Adrenal gland (tissue), 12 donors: Measurements from ENCODE around the gene PPM1D. TPM values are rescaled to one million over a fixed set of nuclear protein-coding genes. Genes with fewer than 3 reads are reported as not detected.

ENCODE experiments used
- DNase-seq, 7 donors: peaks; one replicate each; pipeline ENCODE4 v3.0.0-alpha.2; 2019 to 2020
- H3K27ac ChIP-seq, 5 donors: fragments of 200-600 bp; sonication (generic) in 4 of 5; 1 replicate in 3 of 5; 2 replicates in 2 of 5; pipeline versions ENCODE4 v1.5.1 to v1.8.0; 2016 to 2020; ENCODE audit warnings: mild to moderate bottlenecking in 1 of 5
- H3K27me3 ChIP-seq: fragments of 200-600 bp; 2 replicates; pipeline ENCODE4 v1.8.0; 2021
- H3K36me3 ChIP-seq, 2 donors: fragments of 200-600 bp; replicated peaks in 1 of 2; 1 replicate in 1 of 2; 2 replicates in 1 of 2; pipeline versions ENCODE4 v1.5.1 to v1.8.0; 2018 to 2022
- H3K4me1 ChIP-seq, 2 donors: fragments of 200-600 bp; replicated peaks in 1 of 2; 1 replicate in 1 of 2; 2 replicates in 1 of 2; pipeline versions ENCODE4 v1.5.1 to v1.8.0; 2018 to 2021
- H3K4me3 ChIP-seq, 4 donors: fragments of 200-600 bp; sonication (generic) in 3 of 4; one replicate each; pipeline ENCODE4 v1.5.1; 2016 to 2018
- H3K9me3 ChIP-seq, 3 donors: fragments of 200-600 bp; sonication (generic) in 1 of 3; replicated peaks in 1 of 3; 1 replicate in 2 of 3; 2 replicates in 1 of 3; pipeline versions ENCODE4 v1.5.1 to v1.8.0; 2016 to 2021
- POLR2A ChIP-seq, 2 donors: fragments of 450-650 bp; IDR thresholded peaks; one replicate each; pipeline ENCODE4 v1.6.1; 2017; ENCODE audit warnings: antibody characterized with exemption in 2 of 2, mild to moderate bottlenecking in 2 of 2, moderate library complexity in 1 of 2
- whole genome bisulfite sequencing, 4 donors: extraction: QIAGEN DNeasy Blood & Tissue Kit in 2 of 4; methylation state at CpG; one replicate each; pipeline versions ENCODE4 v1.1.5 to v1.1.7; 2013 to 2017; 5-methylcytosine and 5-hydroxymethylcytosine counted together
- intact Hi-C, 2 donors: fragments of 100-400 bp; cut with DNase I; formaldehyde crosslinking; loops; one replicate each; pipeline versions ENCODE4 v1.14.1 to v1.15.0; 2022 to 2023
- polyA plus RNA-seq, 3 donors: library from polyadenylated mRNA; stranded (reverse); fragments of 200-250 nt in 2 of 3; fragments of 350-450 nt in 1 of 3; fragmentation: Illumina TruSeq in 1 of 3; extraction: RNeasy Lipid Tissue Mini Kit (QIAGEN cat#74804) in 1 of 3; gene quantifications; one replicate each; pipeline ENCODE4 v1.2.3, GENCODE V29; 2013 to 2014
- total RNA-seq, 9 donors: library from RNA; depleted of rRNA in 4 of 9; stranded (reverse); fragments of >200 nt in 4 of 9; fragments of 120-200 nt in 1 of 9; fragmentation: NEBNext Ultra II Directional in 1 of 9; extraction: Animal tissue kit (Norgen Biotek cat#: 25700) in 1 of 9; gene quantifications; one replicate each; pipeline versions ENCODE4 v1.1.0 to v1.2.4, GENCODE V29; 2013 to 2023
- TF ChIP-seq, protein P1 (sequence below), 6 experiments: fragments of 450-650 bp in 4 of 6; fragments of 200-600 bp in 2 of 6; sonication (generic) in 1 of 6; IDR thresholded peaks; 1 replicate in 5 of 6; 2 replicates in 1 of 6; pipeline versions ENCODE4 v1.5.1 to v1.8.0; 2016 to 2021; ENCODE audit warnings: antibody characterized with exemption in 6 of 6, mild to moderate bottlenecking in 2 of 6, moderate library complexity in 1 of 6
- donor health status: healthy with polysubstance abuse.
- donor health status: Bipolar disorder and iron deficiency.
- donor health status: DM: yes; HTN: yes; CAD: no.
- donor health status: DM: no; HTN: no; CAD: no.
- donor health status: DM: no; HTN: no; CAD: no.
- donor health status: DM: yes; HTN: yes; CAD: no.

PPM1D gene
- total and polyA plus RNA-seq, 12 donors: 3.4 to 16.3 (median 8.8) TPM

DNA sequence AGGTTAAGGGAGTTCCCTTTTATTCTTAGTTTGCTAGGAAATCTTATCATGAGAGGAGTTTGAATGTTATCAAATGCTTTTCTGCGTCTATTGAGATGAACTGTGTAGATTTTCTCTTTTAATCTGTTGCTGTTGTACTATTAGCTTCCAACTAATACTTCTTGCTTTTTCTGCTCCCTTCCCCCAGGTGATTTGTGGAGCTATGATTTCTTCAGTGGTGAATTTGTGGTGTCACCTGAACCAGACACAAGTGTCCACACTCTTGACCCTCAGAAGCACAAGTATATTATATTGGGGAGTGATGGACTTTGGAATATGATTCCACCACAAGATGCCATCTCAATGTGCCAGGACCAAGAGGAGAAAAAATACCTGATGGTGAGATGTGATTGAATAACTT is 47.7 kb downstream of the PPM1D start:
- Histone ChIP-seq H3K9me3 (no peaks in the 10 kb centered on the region), H3K27me3 (no peaks in the 10 kb centered on the region), H3K36me3 (peaks cover 0 to 21% of the 10 kb centered on the region in 2 donors), H3K4me1 (peaks cover 0 to 1% of the 10 kb centered on the region in 2 donors), H3K4me3 (no peak overlapping the region), H3K27ac (no peak overlapping the region)
- 89 to 97% (median 93%) methylated on average over 1 of the region's 1 CpG for WGBS, 4 donors
- no peak for TF ChIP-seq POLR2A (IDR thresholded peaks at IDR 0.05)
- TF ChIP-seq, protein P1, sequence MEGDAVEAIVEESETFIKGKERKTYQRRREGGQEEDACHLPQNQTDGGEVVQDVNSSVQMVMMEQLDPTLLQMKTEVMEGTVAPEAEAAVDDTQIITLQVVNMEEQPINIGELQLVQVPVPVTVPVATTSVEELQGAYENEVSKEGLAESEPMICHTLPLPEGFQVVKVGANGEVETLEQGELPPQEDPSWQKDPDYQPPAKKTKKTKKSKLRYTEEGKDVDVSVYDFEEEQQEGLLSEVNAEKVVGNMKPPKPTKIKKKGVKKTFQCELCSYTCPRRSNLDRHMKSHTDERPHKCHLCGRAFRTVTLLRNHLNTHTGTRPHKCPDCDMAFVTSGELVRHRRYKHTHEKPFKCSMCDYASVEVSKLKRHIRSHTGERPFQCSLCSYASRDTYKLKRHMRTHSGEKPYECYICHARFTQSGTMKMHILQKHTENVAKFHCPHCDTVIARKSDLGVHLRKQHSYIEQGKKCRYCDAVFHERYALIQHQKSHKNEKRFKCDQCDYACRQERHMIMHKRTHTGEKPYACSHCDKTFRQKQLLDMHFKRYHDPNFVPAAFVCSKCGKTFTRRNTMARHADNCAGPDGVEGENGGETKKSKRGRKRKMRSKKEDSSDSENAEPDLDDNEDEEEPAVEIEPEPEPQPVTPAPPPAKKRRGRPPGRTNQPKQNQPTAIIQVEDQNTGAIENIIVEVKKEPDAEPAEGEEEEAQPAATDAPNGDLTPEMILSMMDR (IDR thresholded peaks at IDR 0.05): no peak
- DNase-seq: no peak
- intact Hi-C loops: no loop called here

DNA sequence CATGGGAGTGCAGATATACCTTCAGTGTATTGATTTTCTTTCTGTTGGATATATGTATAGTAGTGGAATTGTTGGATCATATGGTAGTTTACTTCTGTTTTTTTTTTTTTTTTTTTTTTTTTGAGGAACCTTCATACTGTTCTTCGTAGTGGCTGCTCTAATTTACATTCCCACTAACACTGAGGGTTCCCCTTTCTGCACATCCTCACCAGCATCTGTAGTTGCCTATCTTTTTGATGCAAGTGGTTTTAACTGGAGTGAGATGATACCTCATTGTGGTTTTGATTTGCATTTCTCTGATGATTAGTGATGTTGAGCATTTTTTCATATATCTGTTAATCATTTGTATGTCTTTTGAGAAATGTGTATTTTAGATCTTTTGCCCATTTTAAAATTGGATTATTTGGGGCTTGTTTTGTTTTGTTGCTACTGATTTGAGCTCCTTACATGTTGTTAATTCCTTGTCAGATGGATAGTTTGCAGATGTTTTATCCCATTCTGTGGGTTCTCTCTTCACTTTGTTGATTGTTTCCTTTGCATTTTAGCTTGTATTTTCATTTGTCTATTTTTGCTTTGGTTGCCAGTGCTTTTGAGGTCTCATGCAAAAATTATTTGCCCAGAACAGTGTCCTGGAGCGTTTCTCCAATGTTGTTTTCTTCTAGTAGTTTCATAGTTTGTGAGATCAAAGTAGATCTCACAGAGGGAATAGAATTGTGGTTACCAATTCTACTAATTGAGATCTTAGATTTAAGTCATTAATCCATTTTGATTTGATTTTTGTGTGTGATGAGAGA is 52.7 kb downstream of the PPM1D start:
- Histone ChIP-seq H3K27ac (no peak overlapping the region), H3K4me1 (peaks cover 0 to 2% of the 10 kb centered on the region in 2 donors), H3K36me3 (peaks cover 0 to 28% of the 10 kb centered on the region in 2 donors), H3K27me3 (no peaks in the 10 kb centered on the region), H3K4me3 (no peak overlapping the region), H3K9me3 (no peaks in the 10 kb centered on the region)
- intact Hi-C loops: no loop called here
- TF ChIP-seq POLR2A (IDR thresholded peaks at IDR 0.05): no peak
- TF ChIP-seq, protein P1 (IDR thresholded peaks at IDR 0.05): no peak
- 77 to 92% (median 84%) methylated on average over 2 of the region's 2 CpGs for WGBS, 4 donors
- DNase-seq: no peak

DNA sequence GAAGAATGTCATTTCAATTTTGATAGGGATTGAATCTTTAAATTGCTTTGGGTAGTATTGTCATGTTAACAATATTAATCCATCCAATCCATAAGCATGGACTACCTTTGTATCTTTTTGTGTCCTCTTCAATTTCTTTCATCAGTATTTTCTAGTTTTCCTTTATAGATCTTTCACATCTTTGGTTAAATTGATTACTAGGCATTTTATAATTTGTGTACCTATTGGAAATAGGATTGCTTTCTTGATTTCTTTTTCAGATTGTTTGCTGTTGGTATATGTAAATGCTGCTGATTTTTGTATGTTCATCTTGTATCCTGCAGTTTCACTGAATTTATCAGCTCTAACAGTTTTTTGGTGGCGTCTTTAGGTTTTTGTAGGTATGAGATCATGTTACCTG is 53.6 kb downstream of the PPM1D start:
- Histone ChIP-seq H3K36me3 (peaks cover 0 to 23% of the 10 kb centered on the region in 2 donors), H3K4me1 (peaks cover 0 to 2% of the 10 kb centered on the region in 2 donors), H3K4me3 (no peak overlapping the region), H3K27me3 (no peaks in the 10 kb centered on the region), H3K9me3 (no peaks in the 10 kb centered on the region), H3K27ac (no peak overlapping the region)
- 93 to 100% (median 95%) methylated on average over 1 of the region's 1 CpG for WGBS, 4 donors
- intact Hi-C loops: no loop called here
- TF ChIP-seq POLR2A (IDR thresholded peaks at IDR 0.05): no peak
- TF ChIP-seq, protein P1 (IDR thresholded peaks at IDR 0.05): no peak
- no peak for DNase-seq

DNA sequence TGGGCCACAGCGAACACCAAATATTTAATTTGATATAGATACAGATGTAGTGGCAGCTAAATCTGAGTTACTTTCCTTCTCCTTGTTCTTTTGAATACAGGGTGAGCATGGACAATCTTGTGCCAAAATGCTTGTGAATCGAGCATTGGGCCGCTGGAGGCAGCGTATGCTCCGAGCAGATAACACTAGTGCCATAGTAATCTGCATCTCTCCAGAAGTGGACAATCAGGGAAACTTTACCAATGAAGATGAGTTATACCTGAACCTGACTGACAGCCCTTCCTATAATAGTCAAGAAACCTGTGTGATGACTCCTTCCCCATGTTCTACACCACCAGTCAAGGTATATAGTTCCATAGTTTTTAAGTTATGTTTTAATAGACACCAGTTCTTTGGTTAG is 56.5 kb downstream of the PPM1D start:
- intact Hi-C loops: no loop called here
- no peak for TF ChIP-seq POLR2A (IDR thresholded peaks at IDR 0.05)
- TF ChIP-seq, protein P1 (IDR thresholded peaks at IDR 0.05): no peak
- Histone ChIP-seq H3K27me3 (no peaks in the 10 kb centered on the region), H3K36me3 (peaks cover 0 to 12% of the 10 kb centered on the region in 2 donors), H3K4me3 (no peak overlapping the region), H3K4me1 (peaks cover 0 to 2% of the 10 kb centered on the region in 2 donors), H3K9me3 (no peaks in the 10 kb centered on the region), H3K27ac (no peak overlapping the region)
- DNase-seq: no peak
- WGBS, 4 donors: 93 to 97% (median 97%) methylated on average over 5 of the region's 5 CpGs
